ENCODE measurements around the gene KIAA1671. TPM values are rescaled to one million over a fixed set of nuclear protein-coding genes. Genes with fewer than 3 reads are reported as not detected.

The KIAA1671 gene
- polyA plus RNA-seq, 1 of the 3 experiments (the other 2 are of a cell fraction), result 7.4 TPM

- DNase-seq, result no peak
- Histone ChIP-seq H3K27me3 (ENCODE audit: insufficient read depth) (no peaks in the 10 kb centered on the region), H3K79me2 (ENCODE audit: insufficient read depth) (no peaks in the 10 kb centered on the region), H3K4me2 (no peak overlapping the region), H3F3A (replicated peaks; ENCODE audit: insufficient read depth) (no peaks in the 10 kb centered on the region), H3K27ac (ENCODE audit: low read depth in 2 of 2, low read length in 1 of 2) (no peak overlapping the region), H3K4me3 (ENCODE audit: low read depth in 2 of 2, low read length in 1 of 2) (no peak overlapping the region), H4K20me1 (ENCODE audit: insufficient read depth) (no peaks in the 10 kb centered on the region), H3K36me3 (replicated peaks in 1 of 2; ENCODE audit: control insufficient read depth in 1 of 2, insufficient read depth in 2 of 2, low read length in 1 of 2) (no peaks in the 10 kb centered on the region), H3K9me3 (no peaks in the 10 kb centered on the region), H3K9ac (no peak overlapping the region), H3K9me2 (no peaks in the 10 kb centered on the region), H3K4me1 (ENCODE audit: control insufficient read depth in 1 of 2, insufficient read depth in 2 of 2, low read depth in 1 of 2, low read length in 1 of 2) (peaks cover 0 to 41% of the 10 kb centered on the region in 2 experiments; a peak in 1 of 4 replicates), H2AFZ (ENCODE audit: low read depth) (no peak overlapping the region)
- TF ChIP-seq GATA2 (CRISPR knock-in tag; IDR thresholded peaks at IDR 0.05) (no peak), MAX (IDR thresholded peaks at IDR 0.05; ENCODE audit: low read depth) (no peak), FOSL2 (IDR thresholded peaks at IDR 0.05; ENCODE audit: borderline replicate concordance, low read depth) (no peak)
- ChIA-PET POLR2A (no interaction called here), CTCF (interaction anchor here (0.6 to 1.8 kb wide), 5 partner anchors 8 to 134 kb away, joined by 3 to 5 read pairs (median 3); no protein-coding TSS in a partner anchor)
- 93% methylated on average over 7 of the region's 7 CpGs for WGBS (ENCODE audit: low lambda C conversion rate)
Observed at GRCh38 chr22:25072406-25072805, 119.9 kb downstream of the KIAA1671 start.

- Histone ChIP-seq H3K27ac (ENCODE audit: low read depth in 2 of 2, low read length in 1 of 2) (no peak overlapping the region), H3K36me3 (replicated peaks in 1 of 2; ENCODE audit: control insufficient read depth in 1 of 2, insufficient read depth in 2 of 2, low read length in 1 of 2) (no peaks in the 10 kb centered on the region), H3K9ac (no peak overlapping the region), H3K27me3 (ENCODE audit: insufficient read depth) (no peaks in the 10 kb centered on the region), H3K9me3 (no peaks in the 10 kb centered on the region), H2AFZ (ENCODE audit: low read depth) (no peak overlapping the region), H3K9me2 (no peaks in the 10 kb centered on the region), H3F3A (replicated peaks; ENCODE audit: insufficient read depth) (no peaks in the 10 kb centered on the region), H3K79me2 (ENCODE audit: insufficient read depth) (no peaks in the 10 kb centered on the region), H3K4me3 (ENCODE audit: low read depth in 2 of 2, low read length in 1 of 2) (no peak overlapping the region), H4K20me1 (ENCODE audit: insufficient read depth) (0 out of 2 replicates have a peak, but pooled peaks cover 8% of the 10 kb centered on the region), H3K4me1 (ENCODE audit: control insufficient read depth in 1 of 2, insufficient read depth in 2 of 2, low read depth in 1 of 2, low read length in 1 of 2) (peaks cover 0 to 9% of the 10 kb centered on the region in 2 experiments; a peak in 1 of 4 replicates), H3K4me2 (no peak overlapping the region)
- no peak for TF ChIP-seq CHD2 (IDR thresholded peaks at IDR 0.05; ENCODE audit: low read length, partially characterized antibody)
- no peak for TF ChIP-seq PBX3 (IDR thresholded peaks at IDR 0.05)
- TF ChIP-seq GATA2 (CRISPR knock-in tag; IDR thresholded peaks at IDR 0.05), result no peak
- CTCF ChIA-PET, result interaction anchor here (0.6 to 1.9 kb wide), 4 partner anchors 10 to 31 kb away, joined by 3 to 14 read pairs (median 4); no protein-coding TSS in a partner anchor
- POLR2A ChIA-PET, result no interaction called here
- 94% methylated on average over 2 of the region's 4 CpGs for WGBS (ENCODE audit: low lambda C conversion rate)
- DNase-seq, result no peak
Observed at GRCh38 chr22:25076336-25076735, 123.8 kb downstream of the KIAA1671 start.

- Histone ChIP-seq H3K9me2 (no peaks in the 10 kb centered on the region), H3K9me3 (no peaks in the 10 kb centered on the region), H3K27me3 (ENCODE audit: insufficient read depth) (no peaks in the 10 kb centered on the region), H4K20me1 (ENCODE audit: insufficient read depth) (0 out of 2 replicates have a peak, but pooled peaks cover 8% of the 10 kb centered on the region), H3K36me3 (replicated peaks in 1 of 2; ENCODE audit: control insufficient read depth in 1 of 2, insufficient read depth in 2 of 2, low read length in 1 of 2) (no peaks in the 10 kb centered on the region), H2AFZ (ENCODE audit: low read depth) (no peak overlapping the region), H3K4me1 (ENCODE audit: control insufficient read depth in 1 of 2, insufficient read depth in 2 of 2, low read depth in 1 of 2, low read length in 1 of 2) (peaks cover 0 to 12% of the 10 kb centered on the region in 2 experiments; a peak in 1 of 4 replicates), H3K79me2 (ENCODE audit: insufficient read depth) (no peaks in the 10 kb centered on the region), H3F3A (replicated peaks; ENCODE audit: insufficient read depth) (no peaks in the 10 kb centered on the region), H3K4me3 (ENCODE audit: low read depth in 2 of 2, low read length in 1 of 2) (no peak overlapping the region), H3K4me2 (no peak overlapping the region), H3K9ac (no peak overlapping the region), H3K27ac (ENCODE audit: low read depth in 2 of 2, low read length in 1 of 2) (no peak overlapping the region)
- TF ChIP-seq TAF1 (IDR thresholded peaks at IDR 0.05; ENCODE audit: borderline replicate concordance, low read depth, low read length) (no peak), RAD21 (IDR thresholded peaks at IDR 0.05; ENCODE audit: low read length) (no peak), USF1 (IDR thresholded peaks at IDR 0.05; ENCODE audit: borderline replicate concordance, low read depth) (no peak), NRF1 (IDR thresholded peaks at IDR 0.05; ENCODE audit: low read depth, low read length) (no peak), RXRA (IDR thresholded peaks at IDR 0.05; ENCODE audit: borderline replicate concordance, low read depth) (no peak), IRF3 (IDR thresholded peaks at IDR 0.05; ENCODE audit: low read depth, low read length) (no peak), ZBTB33 (IDR thresholded peaks at IDR 0.05; ENCODE audit: borderline replicate concordance, low read depth) (no peak), TEAD4 (IDR thresholded peaks at IDR 0.05; ENCODE audit: borderline replicate concordance, insufficient read depth) (no peak)
- ChIA-PET CTCF (interaction anchor here (1.2 to 2.2 kb wide), 6 partner anchors 8 to 125 kb away, joined by 3 to 14 read pairs (median 4); no protein-coding TSS in a partner anchor), POLR2A (no interaction called here)
- WGBS (ENCODE audit: low lambda C conversion rate), result 85% methylated on average over 3 of the region's 3 CpGs
- DNase-seq, result no peak
Observed at GRCh38 chr22:25077056-25077455, 124.5 kb downstream of the KIAA1671 start.
